ENCODE results near the gene ITGB7.

Gene ITGB7

DNA sequence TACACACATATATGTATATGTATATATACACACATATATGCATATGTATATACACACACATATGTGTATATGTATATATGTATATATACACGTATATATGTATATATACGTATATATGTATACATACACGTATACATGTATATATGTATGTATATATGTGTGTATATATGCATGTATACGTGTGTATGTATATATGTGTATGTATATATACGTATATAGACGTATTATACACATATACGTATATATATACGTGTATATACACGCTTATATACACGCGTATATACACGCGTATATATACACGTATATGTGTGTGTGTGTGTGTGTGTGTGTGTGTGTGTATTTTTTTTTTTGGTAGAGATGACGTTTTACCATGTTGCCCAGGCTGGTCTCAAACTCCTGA lies 59.4 kb downstream of the ITGB7 start:
- Mint-ChIP-seq H3K27me3 (ENCODE audit: low read depth) (peaks cover 5% of the 10 kb centered on the region), H3K4me3 (no peak overlapping the region), H3K36me3 (ENCODE audit: low read depth) (no peaks in the 10 kb centered on the region), H3K4me1 (ENCODE audit: low read depth) (no peaks in the 10 kb centered on the region), H3K9me3 (no peaks in the 10 kb centered on the region), H3K27ac (no peak overlapping the region)

DNA sequence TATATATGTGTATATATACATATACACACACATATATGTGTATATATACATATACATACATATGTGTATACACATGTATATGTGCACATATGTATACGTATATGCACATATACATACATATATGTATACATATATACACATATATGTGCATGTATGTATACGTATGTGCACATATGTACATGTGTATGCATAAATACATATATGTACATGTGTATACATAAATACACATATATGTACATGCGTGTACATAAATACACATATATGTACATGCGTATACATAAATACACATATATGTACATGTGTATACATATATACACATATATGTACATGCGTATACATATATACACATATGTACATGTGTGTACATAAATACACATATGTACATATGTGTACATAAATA lies 59.9 kb downstream of the ITGB7 start:
- Mint-ChIP-seq H3K27me3 (ENCODE audit: low read depth) (peaks cover 5% of the 10 kb centered on the region), H3K4me3 (no peak overlapping the region), H3K36me3 (ENCODE audit: low read depth) (no peaks in the 10 kb centered on the region), H3K4me1 (ENCODE audit: low read depth) (no peaks in the 10 kb centered on the region), H3K27ac (no peak overlapping the region), H3K9me3 (no peaks in the 10 kb centered on the region)

DNA sequence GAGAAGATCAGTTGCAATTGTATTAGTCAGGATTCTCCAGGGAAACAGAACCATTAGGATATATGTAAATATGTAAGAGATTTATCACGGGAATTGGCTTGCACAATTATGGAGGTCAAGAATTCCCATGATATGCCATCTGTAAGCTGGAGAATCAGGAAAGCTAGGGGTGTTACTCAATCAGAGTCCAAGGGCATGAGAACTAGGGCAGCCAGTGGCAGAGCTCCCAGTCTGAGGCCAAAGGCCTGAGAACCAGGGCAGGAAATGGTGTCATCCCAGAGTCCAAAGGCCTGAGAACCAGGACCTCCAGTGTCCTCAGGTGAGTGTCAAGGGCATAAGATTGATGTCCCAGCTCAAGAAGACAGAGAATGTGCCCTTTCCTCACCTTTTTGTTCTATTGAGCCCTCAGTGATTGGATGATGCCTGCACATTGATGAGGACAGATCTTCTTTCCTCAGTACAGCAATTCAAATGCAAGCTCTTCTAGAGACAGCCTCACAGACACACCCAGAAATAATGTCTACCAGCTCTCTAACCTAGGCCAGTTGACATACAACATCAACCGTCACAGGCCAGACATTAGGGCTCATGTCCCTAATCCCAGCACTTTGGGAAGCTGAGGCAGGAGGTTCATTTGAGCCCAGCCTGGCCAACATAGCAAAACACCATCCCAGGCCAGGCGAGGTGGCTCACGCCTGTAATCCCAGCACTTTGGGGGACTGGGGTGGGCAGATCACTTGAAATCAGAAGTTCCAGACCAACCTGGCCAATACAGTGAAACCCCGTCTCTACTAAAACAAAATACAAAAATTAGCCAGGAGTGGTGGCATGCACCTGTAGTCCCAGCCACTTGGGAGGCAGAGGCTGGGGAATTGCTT lies 61.4 kb downstream of the ITGB7 start:
- Mint-ChIP-seq H3K36me3 (ENCODE audit: low read depth) (no peaks in the 10 kb centered on the region), H3K4me1 (ENCODE audit: low read depth) (no peaks in the 10 kb centered on the region), H3K27ac (no peak overlapping the region), H3K9me3 (no peaks in the 10 kb centered on the region), H3K4me3 (no peak overlapping the region), H3K27me3 (ENCODE audit: low read depth) (peaks cover 5% of the 10 kb centered on the region)

DNA sequence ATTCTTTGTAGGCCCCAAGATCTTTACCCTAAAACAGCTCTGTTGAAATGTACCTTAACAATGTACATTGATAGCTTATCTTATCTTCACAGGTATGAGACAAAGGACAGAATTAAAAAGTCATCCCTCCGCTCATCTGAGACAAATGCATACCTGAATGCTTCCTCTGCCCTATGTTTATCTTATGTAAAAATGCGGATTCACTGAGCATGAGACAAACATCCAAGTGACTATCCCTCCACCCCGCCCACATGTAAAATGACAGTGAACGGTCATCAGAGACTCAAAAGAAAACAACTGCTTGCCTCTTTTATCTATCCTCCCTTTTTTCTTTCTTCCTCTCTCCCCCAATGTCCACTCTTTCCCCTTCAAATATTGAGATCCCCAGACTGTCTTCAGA lies 63.7 kb downstream of the ITGB7 start:
- H3K27me3 Mint-ChIP-seq (ENCODE audit: low read depth), result peaks cover 10% of the 10 kb centered on the region
- no peak overlapping the region for H3K27ac Mint-ChIP-seq
- no peaks in the 10 kb centered on the region for H3K4me1 Mint-ChIP-seq (ENCODE audit: low read depth)
- peaks cover 5% of the 10 kb centered on the region for H3K9me3 Mint-ChIP-seq
- H3K4me3 Mint-ChIP-seq, result no peak overlapping the region
- peaks cover 2% of the 10 kb centered on the region for H3K36me3 Mint-ChIP-seq (ENCODE audit: low read depth)
